ENCODE results near the gene PTCHD1.

PTCHD1 gene
- 0 reads per million in 4 experiments for total RNA-seq

DNA sequence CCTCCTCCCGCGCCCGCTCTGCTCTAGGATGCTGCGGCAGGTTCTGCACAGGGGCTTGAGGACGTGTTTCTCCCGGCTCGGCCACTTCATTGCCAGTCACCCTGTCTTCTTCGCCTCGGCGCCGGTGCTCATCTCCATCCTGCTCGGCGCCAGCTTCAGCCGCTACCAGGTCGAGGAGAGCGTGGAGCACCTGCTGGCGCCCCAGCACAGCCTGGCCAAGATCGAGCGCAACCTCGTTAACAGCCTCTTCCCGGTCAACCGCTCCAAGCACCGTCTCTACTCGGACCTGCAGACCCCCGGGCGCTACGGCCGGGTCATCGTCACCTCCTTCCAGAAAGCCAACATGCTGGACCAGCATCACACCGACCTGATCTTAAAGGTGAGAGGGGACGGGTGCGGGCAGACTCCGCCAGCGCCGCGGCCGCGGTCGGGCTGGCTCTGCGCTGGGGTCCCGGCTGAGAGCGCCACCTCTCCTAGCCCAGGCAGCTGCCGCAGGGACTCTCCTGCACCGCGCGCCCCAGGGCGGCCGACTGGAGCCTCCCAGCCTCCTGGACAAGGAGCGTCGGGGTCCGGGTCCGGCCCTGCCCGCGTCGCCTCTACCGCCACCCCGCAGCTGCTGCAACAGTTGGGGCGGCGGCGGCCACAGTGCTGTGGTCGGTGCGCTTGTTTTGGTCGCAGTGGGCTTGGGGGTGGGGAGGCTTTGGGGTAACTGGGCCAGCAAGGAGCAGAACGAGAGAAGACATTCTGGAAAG lies at the start of gene PTCHD1:
PTCHD1 (plus strand) TSS at position 2 of the 752 bp plus-strand sequence; CDS start at position 29, 27 bp downstream.
- no peak for DNase-seq

DNA sequence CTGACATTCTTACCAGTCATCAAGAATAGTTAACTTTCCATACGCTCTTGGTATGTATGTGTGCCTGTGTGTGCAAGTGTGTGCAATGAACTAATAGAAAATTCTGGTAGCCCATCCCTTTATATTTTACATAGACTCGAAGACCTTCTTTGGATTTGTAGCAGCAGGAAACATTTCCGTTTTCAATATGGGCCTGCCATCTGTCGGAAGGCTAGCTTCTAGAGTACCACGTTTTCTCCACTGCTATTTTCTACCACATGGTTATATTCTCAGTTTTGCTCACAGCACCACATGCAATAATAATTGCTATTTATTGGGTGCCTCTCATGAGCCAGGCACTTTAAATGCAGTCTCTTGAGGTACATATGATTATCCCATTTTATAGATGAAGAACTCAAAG lies 47.9 kb upstream of the PTCHD1 start:
- DNase-seq = no peak

DNA sequence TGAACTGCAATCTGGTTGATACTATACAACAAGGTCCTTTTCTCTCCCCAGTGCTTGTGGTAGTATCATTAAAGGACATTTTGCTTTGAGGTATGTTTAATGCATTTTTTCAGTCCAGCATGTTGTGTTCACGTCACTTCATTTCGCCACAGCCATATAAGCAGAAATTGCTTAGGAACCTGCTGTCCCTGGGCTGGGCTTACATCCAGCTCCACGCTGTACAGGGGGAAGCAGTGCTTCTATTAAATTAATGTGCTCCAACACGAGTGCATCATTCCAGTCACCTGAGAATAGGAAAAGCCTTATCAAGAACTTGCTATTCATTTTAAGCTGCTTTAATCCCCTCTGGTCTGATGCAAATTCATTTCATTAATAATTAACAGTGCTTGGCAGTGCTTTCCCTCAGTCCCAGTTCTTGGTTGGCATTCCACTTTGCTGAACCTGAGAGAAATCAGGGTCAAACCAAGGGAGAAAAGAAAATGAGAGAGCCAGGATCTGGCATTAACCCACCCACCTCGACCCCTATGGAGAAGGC lies 47.4 kb upstream of the PTCHD1 start:
- DNase-seq = no peak

- DNase-seq = no peak
Observed at GRCh38 chrX:23292354-23292987, 42.2 kb upstream of the PTCHD1 start.

DNA sequence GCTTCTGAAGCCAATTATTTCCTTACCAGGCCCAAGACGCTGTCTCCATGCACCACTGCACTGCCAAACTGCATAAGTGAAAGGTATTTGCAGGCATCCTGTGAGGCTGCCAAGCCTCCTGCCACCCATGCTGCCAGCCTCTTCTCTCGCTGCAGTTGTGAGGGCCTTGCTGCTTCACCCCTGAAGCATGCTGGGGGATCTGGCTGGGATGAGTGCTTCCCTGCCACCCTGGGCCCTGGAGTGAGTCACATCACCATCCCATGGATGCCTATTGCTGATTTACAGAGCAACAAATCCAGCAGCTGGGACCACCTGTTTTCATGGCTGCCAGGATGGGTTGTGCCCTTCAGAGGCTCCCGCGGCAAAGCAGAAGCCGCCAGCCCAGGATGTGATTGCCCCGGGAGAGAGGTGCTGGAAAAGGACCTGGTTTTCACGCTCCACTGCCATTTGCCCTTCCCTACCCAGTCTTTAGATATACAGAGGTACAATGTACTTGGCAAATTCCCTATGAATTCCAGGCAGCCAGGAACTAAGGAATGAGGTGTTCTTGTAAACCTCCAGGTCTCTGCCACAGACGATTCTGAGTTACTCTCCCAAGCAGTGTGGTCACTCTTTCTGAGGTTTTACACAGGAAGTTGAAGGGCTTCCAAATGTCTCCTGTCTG lies 41.5 kb upstream of the PTCHD1 start:
- no peak for DNase-seq

GRCh38 chrX:23304881-23305280 lies 29.8 kb upstream of the PTCHD1 start:
- no peak for DNase-seq

DNA sequence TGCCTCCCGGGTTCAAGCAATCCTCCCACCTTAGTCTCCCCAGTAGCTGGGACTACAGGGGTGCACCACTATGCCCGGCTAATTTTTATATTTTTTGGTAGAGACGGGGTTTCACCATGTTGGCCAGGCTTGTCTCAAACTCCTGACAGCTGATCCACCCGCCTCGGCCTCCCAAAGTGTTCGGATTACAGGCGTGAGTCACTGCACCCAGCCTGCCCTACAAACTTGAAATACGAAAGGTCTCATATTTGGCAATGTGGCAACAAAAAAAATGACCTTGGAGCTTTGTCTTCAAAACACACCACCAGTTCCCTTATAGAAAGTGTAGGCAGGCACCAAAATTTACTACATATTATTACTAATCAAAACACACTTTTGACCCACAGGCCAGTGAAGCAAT lies 22.9 kb upstream of the PTCHD1 start:
- DNase-seq = no peak

DNA sequence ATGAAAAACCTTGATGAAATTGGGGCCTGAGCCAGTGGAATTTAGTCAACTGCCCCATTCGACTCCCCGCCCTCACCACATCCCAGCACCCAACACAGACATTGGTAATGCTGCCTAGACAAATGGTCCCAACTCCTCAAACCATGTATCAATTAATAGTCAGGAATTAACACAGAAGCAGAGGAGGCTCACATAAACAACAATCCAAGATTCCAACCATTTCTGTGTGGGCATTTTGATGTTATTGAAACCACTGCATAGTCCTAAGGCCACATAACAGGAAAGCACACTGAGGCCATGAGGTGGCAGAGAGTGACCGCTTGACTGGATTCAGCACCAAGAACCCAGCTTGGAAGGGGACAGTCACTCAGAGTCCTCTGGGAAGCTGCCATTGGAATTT lies 22.5 kb upstream of the PTCHD1 start:
- DNase-seq = no peak

GRCh38 chrX:23317799-23318724 lies 16.6 kb upstream of the PTCHD1 start:
- DNase-seq = no peak

- no peak for DNase-seq
Observed at GRCh38 chrX:23327104-23327503, 7.5 kb upstream of the PTCHD1 start.

DNA sequence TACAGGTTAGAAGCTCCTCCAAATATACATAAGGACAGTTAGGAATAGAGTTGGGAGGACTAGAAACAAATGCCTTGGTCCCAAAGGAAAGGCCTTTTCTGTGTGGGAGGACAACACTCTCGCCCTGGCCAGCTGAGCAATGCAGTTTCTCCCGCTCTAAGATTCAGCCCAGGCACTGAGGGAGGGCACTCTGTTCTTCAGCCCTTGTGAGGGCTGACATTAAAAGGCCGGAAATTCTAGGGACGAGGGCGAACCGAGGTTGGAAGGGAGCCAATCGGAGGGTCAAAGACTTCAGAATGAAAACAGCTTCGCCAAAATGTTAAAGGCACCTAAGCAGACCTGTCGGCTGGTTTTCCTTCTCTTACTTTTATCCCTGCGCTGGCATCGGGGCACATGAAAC lies 2.9 kb upstream of the PTCHD1 start:
- no peak for DNase-seq

GRCh38 chrX:23332101-23332887 lies 2.4 kb upstream of the PTCHD1 start:
- DNase-seq = no peak

- DNase-seq = no peak
Observed at GRCh38 chrX:23332888-23333821, 1.5 kb upstream of the PTCHD1 start.

GRCh38 chrX:23333842-23334520 lies 668 bp upstream of the PTCHD1 start:
- DNase-seq = no peak

DNA sequence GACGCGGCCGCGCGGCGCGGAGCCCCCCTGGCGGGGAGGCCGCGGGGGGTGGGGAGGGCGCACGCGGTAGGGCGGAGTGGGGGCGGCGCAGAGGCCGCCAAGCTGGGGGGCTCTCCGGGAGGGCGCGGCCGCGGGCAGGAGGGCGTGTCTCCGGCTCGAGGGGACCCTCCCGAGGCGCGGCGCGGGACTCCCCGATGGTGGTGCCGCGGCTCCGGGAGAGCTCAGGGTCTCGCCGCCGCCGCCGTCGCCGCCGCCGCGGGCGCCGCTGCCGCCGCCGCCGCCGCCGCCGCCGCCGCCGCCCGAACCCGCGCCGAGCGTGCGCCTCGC lies 165 bp upstream of the PTCHD1 start:
- DNase-seq = no peak

DNA sequence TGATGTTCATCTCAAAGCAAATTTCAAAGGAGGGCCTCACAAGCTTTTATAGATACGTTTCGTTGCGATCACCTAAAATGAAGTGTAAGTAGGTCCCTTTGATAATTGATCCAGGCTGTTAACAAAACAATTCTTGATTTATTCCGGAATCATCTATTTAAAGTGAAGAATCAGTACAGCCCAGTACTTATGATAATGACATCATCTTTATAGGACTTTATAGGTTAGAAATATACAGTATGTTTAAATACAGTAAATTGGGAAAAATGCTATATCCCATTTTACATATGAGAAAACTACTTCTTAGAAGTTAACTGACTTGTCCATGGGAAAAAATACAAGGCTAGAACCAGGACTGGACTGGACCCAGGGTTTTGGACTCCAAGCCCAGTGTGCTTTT lies 3.7 kb downstream of the PTCHD1 start:
- no peak for DNase-seq

GRCh38 chrX:23341452-23341851 lies 6.8 kb downstream of the PTCHD1 start:
- DNase-seq = no peak

GRCh38 chrX:23344238-23344903 lies 9.7 kb downstream of the PTCHD1 start:
- DNase-seq = no peak

- DNase-seq = no peak
Observed at GRCh38 chrX:23344904-23345271, 10.2 kb downstream of the PTCHD1 start.

DNA sequence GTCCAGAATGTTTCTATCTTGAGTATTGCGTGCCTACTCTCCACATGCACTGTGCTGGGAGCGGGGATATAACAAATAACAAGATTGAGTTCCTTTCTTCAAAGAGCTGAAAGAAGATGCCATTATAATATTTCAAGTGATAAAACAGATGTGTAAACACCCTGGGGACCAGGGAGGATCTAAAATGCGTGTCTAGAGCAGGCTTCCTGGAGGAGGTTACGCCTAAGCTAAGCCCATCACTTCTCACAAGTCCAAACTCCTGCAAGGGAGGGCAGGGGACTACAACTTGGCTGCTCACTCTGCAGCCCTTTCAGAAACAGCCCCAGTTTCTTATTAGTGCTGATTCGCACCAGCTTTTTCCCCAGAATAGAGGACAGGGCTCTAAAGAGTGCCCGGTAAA lies 21.5 kb downstream of the PTCHD1 start:
- no peak for DNase-seq

All from effector CD8-positive, alpha-beta T cell (primary cell).